ENCODE measurements around the gene CALCOCO2.

DNA sequence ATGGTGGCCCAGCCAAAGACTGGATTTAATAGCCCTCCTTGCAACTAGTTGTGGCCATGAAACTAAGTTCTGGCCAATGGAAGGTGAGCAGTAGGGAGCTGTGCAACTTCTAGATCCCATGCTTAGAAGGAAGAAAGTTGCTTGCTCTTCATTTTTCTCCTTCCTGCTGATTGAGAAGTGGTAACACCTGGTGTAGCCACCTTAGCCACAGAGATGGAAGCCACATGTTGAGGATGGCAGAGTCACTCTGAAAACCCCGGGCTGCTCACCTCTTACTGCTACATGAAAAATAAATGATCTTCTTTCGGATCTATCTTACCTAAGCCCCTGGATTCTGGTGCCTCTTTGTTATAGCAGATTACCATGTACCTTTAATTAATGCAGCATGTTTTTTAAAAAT is 51.4 kb downstream of the CALCOCO2 start:
- TF ChIP-seq, protein P1, sequence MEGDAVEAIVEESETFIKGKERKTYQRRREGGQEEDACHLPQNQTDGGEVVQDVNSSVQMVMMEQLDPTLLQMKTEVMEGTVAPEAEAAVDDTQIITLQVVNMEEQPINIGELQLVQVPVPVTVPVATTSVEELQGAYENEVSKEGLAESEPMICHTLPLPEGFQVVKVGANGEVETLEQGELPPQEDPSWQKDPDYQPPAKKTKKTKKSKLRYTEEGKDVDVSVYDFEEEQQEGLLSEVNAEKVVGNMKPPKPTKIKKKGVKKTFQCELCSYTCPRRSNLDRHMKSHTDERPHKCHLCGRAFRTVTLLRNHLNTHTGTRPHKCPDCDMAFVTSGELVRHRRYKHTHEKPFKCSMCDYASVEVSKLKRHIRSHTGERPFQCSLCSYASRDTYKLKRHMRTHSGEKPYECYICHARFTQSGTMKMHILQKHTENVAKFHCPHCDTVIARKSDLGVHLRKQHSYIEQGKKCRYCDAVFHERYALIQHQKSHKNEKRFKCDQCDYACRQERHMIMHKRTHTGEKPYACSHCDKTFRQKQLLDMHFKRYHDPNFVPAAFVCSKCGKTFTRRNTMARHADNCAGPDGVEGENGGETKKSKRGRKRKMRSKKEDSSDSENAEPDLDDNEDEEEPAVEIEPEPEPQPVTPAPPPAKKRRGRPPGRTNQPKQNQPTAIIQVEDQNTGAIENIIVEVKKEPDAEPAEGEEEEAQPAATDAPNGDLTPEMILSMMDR (IDR thresholded peaks at IDR 0.05; ENCODE audit: insufficient read depth, low read length): no peak
- TF ChIP-seq POLR2AphosphoS5 (IDR thresholded peaks at IDR 0.05; ENCODE audit: low read depth) (no peak), SPI1 (IDR thresholded peaks at IDR 0.05; ENCODE audit: borderline replicate concordance, low read depth) (no peak), GABPA (IDR thresholded peaks at IDR 0.05; ENCODE audit: low read depth) (no peak)
- TF ChIP-seq, protein P2, sequence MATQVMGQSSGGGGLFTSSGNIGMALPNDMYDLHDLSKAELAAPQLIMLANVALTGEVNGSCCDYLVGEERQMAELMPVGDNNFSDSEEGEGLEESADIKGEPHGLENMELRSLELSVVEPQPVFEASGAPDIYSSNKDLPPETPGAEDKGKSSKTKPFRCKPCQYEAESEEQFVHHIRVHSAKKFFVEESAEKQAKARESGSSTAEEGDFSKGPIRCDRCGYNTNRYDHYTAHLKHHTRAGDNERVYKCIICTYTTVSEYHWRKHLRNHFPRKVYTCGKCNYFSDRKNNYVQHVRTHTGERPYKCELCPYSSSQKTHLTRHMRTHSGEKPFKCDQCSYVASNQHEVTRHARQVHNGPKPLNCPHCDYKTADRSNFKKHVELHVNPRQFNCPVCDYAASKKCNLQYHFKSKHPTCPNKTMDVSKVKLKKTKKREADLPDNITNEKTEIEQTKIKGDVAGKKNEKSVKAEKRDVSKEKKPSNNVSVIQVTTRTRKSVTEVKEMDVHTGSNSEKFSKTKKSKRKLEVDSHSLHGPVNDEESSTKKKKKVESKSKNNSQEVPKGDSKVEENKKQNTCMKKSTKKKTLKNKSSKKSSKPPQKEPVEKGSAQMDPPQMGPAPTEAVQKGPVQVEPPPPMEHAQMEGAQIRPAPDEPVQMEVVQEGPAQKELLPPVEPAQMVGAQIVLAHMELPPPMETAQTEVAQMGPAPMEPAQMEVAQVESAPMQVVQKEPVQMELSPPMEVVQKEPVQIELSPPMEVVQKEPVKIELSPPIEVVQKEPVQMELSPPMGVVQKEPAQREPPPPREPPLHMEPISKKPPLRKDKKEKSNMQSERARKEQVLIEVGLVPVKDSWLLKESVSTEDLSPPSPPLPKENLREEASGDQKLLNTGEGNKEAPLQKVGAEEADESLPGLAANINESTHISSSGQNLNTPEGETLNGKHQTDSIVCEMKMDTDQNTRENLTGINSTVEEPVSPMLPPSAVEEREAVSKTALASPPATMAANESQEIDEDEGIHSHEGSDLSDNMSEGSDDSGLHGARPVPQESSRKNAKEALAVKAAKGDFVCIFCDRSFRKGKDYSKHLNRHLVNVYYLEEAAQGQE (IDR thresholded peaks at IDR 0.05; ENCODE audit: insufficient replicate concordance, low read depth): no peak

All from HL-60 (cell line).